A549 (cell line): Measurements from ENCODE around the gene C2orf49. TPM values are rescaled to one million over a fixed set of nuclear protein-coding genes. Genes with fewer than 3 reads are reported as not detected.

Experiments used
- ATAC-seq, 2 experiments: fragments of 200-7000 bp in 1 of 2; fragments of >200 bp in 1 of 2; cut with Nextera tagmentation in 1 of 2; cut with Tn5 transposase in 1 of 2; 3 replicates each; pipeline versions ENCODE4 v1.8.0 to v1.9.1; 2018 to 2020; ENCODE audit warnings: mild to moderate bottlenecking in 1 of 2, moderate library complexity in 1 of 2
- CTCF ChIA-PET: fragments of 300-600 bp; sonication (Branson Sonifier 250); formaldehyde crosslinking; extraction: SDS; loops from one replicate; lab custom pipeline; 2021; ENCODE audit warnings: antibody characterized with exemption, inconsistent platforms; lab: Yijun Ruan, JAX
- POLR2A ChIA-PET: fragments of 350-600 bp; formaldehyde crosslinking; extraction: SDS; loops from one replicate; lab custom pipeline; 2021; ENCODE audit warnings: antibody characterized with exemption, inconsistent platforms; lab: Yijun Ruan, JAX
- DNase-seq, 2 experiments: peaks; one replicate each; pipeline versions ENCODE4 v3.0.0 to v3.0.0-alpha.2; 2011 to 2016; ENCODE audit warnings: low read depth in 1 of 2, low spot score in 1 of 2
- FAIRE-seq: peaks from 2 replicates; lab custom pipeline; 2011; peaks lifted over from hg19 to GRCh38; lab: Jason Lieb, UNC
- H3K27ac ChIP-seq, 2 experiments: fragments of >200 bp; sonication (Bioruptor Twin); formaldehyde crosslinking; 3 replicates each; pipeline ENCODE4 v1.5.1; 2016 to 2017
- H3K4me1 ChIP-seq: fragments of >200 bp; sonication (Bioruptor Twin); formaldehyde crosslinking; 3 replicates; pipeline ENCODE4 v1.6.1; 2016
- H3K4me2 ChIP-seq: fragments of >200 bp; sonication (Bioruptor Twin); formaldehyde crosslinking; 3 replicates; pipeline ENCODE4 v1.6.1; 2016
- H3K4me3 ChIP-seq: fragments of >200 bp; sonication (Bioruptor Twin); formaldehyde crosslinking; 3 replicates; pipeline ENCODE4 v1.5.1; 2016
- H3K9me3 ChIP-seq: fragments of >200 bp; sonication (Bioruptor Twin); formaldehyde crosslinking; 3 replicates; pipeline ENCODE4 v1.6.1; 2016
- CBX2 ChIP-seq: fragments of 200-600 bp; sonication (generic); IDR thresholded peaks from 2 replicates; pipeline ENCODE4 v1.6.1; 2016; ENCODE audit warnings: low read depth, mild to moderate bottlenecking, borderline replicate concordance
- CEBPB ChIP-seq, 2 experiments: fragments of >200 bp in 1 of 2; sonication (Bioruptor Twin) in 1 of 2; formaldehyde crosslinking in 1 of 2; IDR thresholded peaks; 2 replicates each; pipeline ENCODE4 v1.6.1; 2012 to 2016
- CHD2 ChIP-seq: fragments of 150-350 bp; IDR thresholded peaks from 2 replicates; pipeline ENCODE4 v1.6.1; 2014; ENCODE audit warnings: low read length; ENCODE audit not compliant: partially characterized antibody
- CHD4 ChIP-seq: fragments of 200-600 bp; sonication (generic); IDR thresholded peaks from 2 replicates; pipeline ENCODE4 v1.6.1; 2016; ENCODE audit warnings: antibody characterized with exemption, mild to moderate bottlenecking, borderline replicate concordance
- E2F6 ChIP-seq: IDR thresholded peaks from 2 replicates; pipeline ENCODE4 v1.6.1; 2012; ENCODE audit warnings: low read depth, borderline replicate concordance
- EHF ChIP-seq: fragments of 250-450 bp; sonication (Bioruptor Pico); IDR thresholded peaks from 2 replicates; pipeline ENCODE4 v1.5.0; 2020; ENCODE audit warnings: mild to moderate bottlenecking
- ELK1 ChIP-seq: fragments of 150-350 bp; IDR thresholded peaks from 2 replicates; pipeline ENCODE4 v1.6.1; 2014; ENCODE audit warnings: low read depth, mild to moderate bottlenecking, low read length
- ESRRA ChIP-seq: fragments of 150-350 bp; IDR thresholded peaks from 2 replicates; pipeline ENCODE4 v1.6.1; 2014; ENCODE audit warnings: mild to moderate bottlenecking, low read length, borderline replicate concordance
- HES2 ChIP-seq: fragments of >200 bp; sonication (Bioruptor Twin); formaldehyde crosslinking; IDR thresholded peaks from 2 replicates; pipeline ENCODE4 v1.6.1; 2016
- HOXA7 ChIP-seq: fragments of 250-450 bp; sonication (Bioruptor Pico); IDR thresholded peaks from 2 replicates; pipeline ENCODE4 v1.5.0; 2020; ENCODE audit warnings: mild to moderate bottlenecking, moderate library complexity
- KDM1A ChIP-seq: fragments of 200-600 bp; sonication (generic); IDR thresholded peaks from 2 replicates; pipeline ENCODE4 v1.6.1; 2016; ENCODE audit warnings: low read depth, mild to moderate bottlenecking
- KDM5A ChIP-seq: fragments of 200-600 bp; sonication (generic); IDR thresholded peaks from 2 replicates; pipeline ENCODE4 v1.6.1; 2016; ENCODE audit warnings: antibody characterized with exemption, mild to moderate bottlenecking
- MAFK ChIP-seq: fragments of 450-650 bp; IDR thresholded peaks from 2 replicates; pipeline ENCODE4 v1.6.1; 2014; ENCODE audit not compliant: partially characterized antibody
- MAX ChIP-seq: IDR thresholded peaks from 2 replicates; pipeline ENCODE4 v1.6.1; 2012
- NR3C1 ChIP-seq: fragments of >200 bp; sonication (Bioruptor Twin); formaldehyde crosslinking; IDR thresholded peaks from 3 replicates; pipeline ENCODE4 v1.6.1; 2017
- PBX3 ChIP-seq: IDR thresholded peaks from 2 replicates; pipeline ENCODE4 v1.6.1; 2012
- RAD21 ChIP-seq, 2 experiments: fragments of >200 bp in 1 of 2; sonication (Bioruptor Twin) in 1 of 2; formaldehyde crosslinking in 1 of 2; IDR thresholded peaks in 1 of 2; conservative IDR thresholded peaks in 1 of 2; 2 replicates in 1 of 2; 3 replicates in 1 of 2; pipeline ENCODE4 v1.6.1; 2012 to 2018; ENCODE audit warnings: inconsistent platforms in 1 of 2
- RFX5 ChIP-seq: fragments of 450-650 bp; IDR thresholded peaks from 2 replicates; pipeline ENCODE4 v1.7.1; 2014; ENCODE audit warnings: antibody characterized with exemption, mild to moderate bottlenecking, moderate library complexity
- RNF2 ChIP-seq: fragments of 200-600 bp; sonication (generic); IDR thresholded peaks from 2 replicates; pipeline ENCODE4 v1.6.1; 2016; ENCODE audit warnings: low read depth, mild to moderate bottlenecking, antibody characterized with exemption, moderate library complexity, borderline replicate concordance
- ZFP36 ChIP-seq: fragments of 450-650 bp; IDR thresholded peaks from 2 replicates; pipeline ENCODE4 v1.6.1; 2014; ENCODE audit warnings: borderline replicate concordance; ENCODE audit not compliant: partially characterized antibody
- WGBS: methylation state at CpG from one replicate; pipeline ENCODE4 v1.1.6; 2017; ENCODE audit errors: missing lambda C conversion rate; 5-methylcytosine and 5-hydroxymethylcytosine counted together
- polyA plus RNA-seq, 4 experiments: library from polyadenylated mRNA; depleted of rRNA in 3 of 4; stranded (reverse); fragments of >200 nt; fragmentation: RNase III in 1 of 4; extraction: RNeasy Plus Mini Kit Qiagen cat#74134 plus additional on column Dnase treatment in 1 of 4; gene quantifications; 2 replicates in 3 of 4; 3 replicates in 1 of 4; pipeline ENCODE4 v1.2.3, GENCODE V29; 2011 to 2017

Gene C2orf49
- polyA plus RNA-seq, 2 of the 4 experiments (the other 2 are of a cell fraction): 19.4 to 25.7 TPM

GRCh38 chr2:105361102-105361889 lies 24.0 kb downstream of the C2orf49 start:
- Histone ChIP-seq H3K4me1 (no peaks in the 10 kb centered on the region), H3K4me3 (no peak overlapping the region), H3K4me2 (no peak overlapping the region), H3K27ac (no peak overlapping the region), H3K9me3 (0 out of 3 replicates have a peak, but pooled peaks cover 3% of the 10 kb centered on the region)
- POLR2A ChIA-PET: no interaction called here
- CTCF ChIA-PET: interaction anchor here (2.3 kb wide), 1 partner anchor 160 kb away, joined by 8 read pairs; no protein-coding TSS in a partner anchor
- 87% methylated on average over 11 of the region's 11 CpGs for WGBS
- DNase-seq (no peak), ATAC-seq (no peak), FAIRE-seq (no peak)
- TF ChIP-seq MAFK: peak; percentile 78
- no peak for TF ChIP-seq ELK1
- no peak for TF ChIP-seq EHF
- TF ChIP-seq MAX: no peak

- FAIRE-seq: no peak
Observed at GRCh38 chr2:105362862-105363591, 25.7 kb downstream of the C2orf49 start.

GRCh38 chr2:105364436-105365139 lies 27.2 kb downstream of the C2orf49 start:
- no peaks in the 10 kb centered on the region for H3K4me1 ChIP-seq
- no peak overlapping the region for H3K4me2 ChIP-seq
- ChIA-PET POLR2A (no interaction called here), CTCF (interaction anchor here (0.6 to 6.1 kb wide), 4 partner anchors 9 to 184 kb away, joined by 3 to 146 read pairs (median 3); no protein-coding TSS in a partner anchor)
- TF ChIP-seq PBX3 (no peak), RNF2 (no peak), ZFP36 (no peak), HES2 (no peak), KDM1A (no peak), HOXA7 (CRISPR knock-in tag) (no peak), CBX2 (no peak), NR3C1 (no peak), E2F6 (no peak), CHD4 (no peak), RFX5 (no peak)
- ATAC-seq (no peak), FAIRE-seq (no peak), DNase-seq (no peak)
- H3K4me3 ChIP-seq: no peak overlapping the region
- no peak overlapping the region for H3K27ac ChIP-seq
- H3K9me3 ChIP-seq: no peaks in the 10 kb centered on the region
- 91% methylated on average over 5 of the region's 5 CpGs for WGBS

More at GRCh38 chr2:105362862-105363591, 25.7 kb downstream of the C2orf49 start:
- POLR2A ChIA-PET: no interaction called here
- no peak overlapping the region for H3K4me2 ChIP-seq
- DNase-seq: no peak
- CTCF ChIA-PET: interaction anchor here (0.6 to 2.3 kb wide), 3 partner anchors 157 to 195 kb away, joined by 3 to 8 read pairs (median 4); no protein-coding TSS in a partner anchor
- ATAC-seq: no peak
- no peak for TF ChIP-seq CEBPB (IDR thresholded peaks at IDR 0.05)
- no peak for TF ChIP-seq KDM5A
- no peak for TF ChIP-seq ESRRA
- no peak for TF ChIP-seq RAD21 (conservative IDR thresholded peaks at IDR 0.05 in 1 of 2, IDR thresholded peaks at IDR 0.05 in 1 of 2)
- no peak for TF ChIP-seq CHD2
- TF ChIP-seq ZFP36: no peak
- TF ChIP-seq MAX: no peak
- no peak overlapping the region for H3K4me3 ChIP-seq
- H3K4me1 ChIP-seq: no peaks in the 10 kb centered on the region
- WGBS: 77% methylated on average over 14 of the region's 15 CpGs
- H3K9me3 ChIP-seq: no peaks in the 10 kb centered on the region
- H3K27ac ChIP-seq: no peak overlapping the region
